Activated naive CD4-positive, alpha-beta T cell treated with anti-CD3 and anti-CD28 coated beads for 36 hours (primary cell): ENCODE results near the gene INVS. TPM values are rescaled to one million over a fixed set of nuclear protein-coding genes. Genes with fewer than 3 reads are reported as not detected.
"Not testable (repeated sequence)": the region's sequence is repeated elsewhere in the genome, so short reads cannot be mapped to it uniquely, and the experiment has no call there.

Experiments
- CTCF ChIA-PET: fragments of 350-600 bp; sonication (Branson Sonifier 250); formaldehyde crosslinking; loops from one replicate; lab custom pipeline; 2021; ENCODE audit warnings: antibody characterized with exemption; lab: Charles Lee
- DNase-seq: peaks from one replicate; pipeline ENCODE4 v3.0.0-alpha.2; 2020
- H3K27ac Mint-ChIP-seq: one replicate; pipeline ENCODE4 v1.8.0; 2021; ENCODE audit warnings: mild to moderate bottlenecking, mixed read lengths
- H3K27me3 Mint-ChIP-seq: one replicate; pipeline ENCODE4 v1.8.0; 2021; ENCODE audit warnings: low read depth, mixed read lengths
- H3K36me3 Mint-ChIP-seq: one replicate; pipeline ENCODE4 v1.8.0; 2021; ENCODE audit warnings: low read depth, mixed read lengths
- H3K4me1 Mint-ChIP-seq: one replicate; pipeline ENCODE4 v1.8.0; 2021; ENCODE audit warnings: low read depth, mixed read lengths
- H3K4me3 Mint-ChIP-seq: one replicate; pipeline ENCODE4 v1.8.0; 2021; ENCODE audit warnings: mild to moderate bottlenecking, moderate library complexity, mixed read lengths
- H3K9me3 Mint-ChIP-seq: one replicate; pipeline ENCODE4 v1.8.0; 2021; ENCODE audit warnings: mixed read lengths
- intact Hi-C: fragments of 100-400 bp; cut with micrococcal nuclease; formaldehyde crosslinking; loops from one replicate; pipeline ENCODE4 v1.15.1; 2023
- total RNA-seq, 2 experiments: library from RNA; stranded (reverse); gene quantifications; one replicate each; pipeline ENCODE4 v1.2.3, GENCODE V29; 2021

INVS gene
- total RNA-seq, 2 experiments from 2014 or later, result 5.7 to 7.3 TPM

GRCh38 chr9:100067990-100068389, 31.1 kb upstream of the INVS start:
- peaks cover 19% of the 10 kb centered on the region for H3K4me1 Mint-ChIP-seq
- H3K36me3 Mint-ChIP-seq, H3K27ac Mint-ChIP-seq, H3K4me3 Mint-ChIP-seq, CTCF ChIA-PET, H3K9me3 Mint-ChIP-seq, intact Hi-C loops, DNase-seq, H3K27me3 Mint-ChIP-seq: not testable (repeated sequence)

- DNase-seq, H3K4me3 Mint-ChIP-seq, CTCF ChIA-PET, H3K9me3 Mint-ChIP-seq, H3K36me3 Mint-ChIP-seq, H3K27me3 Mint-ChIP-seq, intact Hi-C loops, H3K27ac Mint-ChIP-seq: not testable (repeated sequence)
- H3K4me1 Mint-ChIP-seq, result peaks cover 26% of the 10 kb centered on the region
Observed at GRCh38 chr9:100069068-100069467, 30.0 kb upstream of the INVS start.

- no peak for DNase-seq
- Mint-ChIP-seq H3K4me1 (peaks cover 26% of the 10 kb centered on the region), H3K36me3 (peaks cover 6% of the 10 kb centered on the region), H3K4me3 (no peak overlapping the region), H3K27ac (no peak overlapping the region), H3K9me3 (no peaks in the 10 kb centered on the region), H3K27me3 (no peaks in the 10 kb centered on the region)
- intact Hi-C loops, result no loop called here
- CTCF ChIA-PET, result interaction anchor here (0.6 kb wide), 1 partner anchor 79 kb away, joined by 4 read pairs; no protein-coding TSS in a partner anchor
Observed at GRCh38 chr9:100070104-100071041, 28.7 kb upstream of the INVS start.

- DNase-seq, result no peak
- Mint-ChIP-seq H3K4me3 (no peak overlapping the region), H3K9me3 (no peaks in the 10 kb centered on the region), H3K27me3 (no peaks in the 10 kb centered on the region), H3K27ac (no peak overlapping the region), H3K36me3 (peaks cover 6% of the 10 kb centered on the region), H3K4me1 (peaks cover 25% of the 10 kb centered on the region)
- CTCF ChIA-PET, result no interaction called here
- intact Hi-C loops, result no loop called here
Observed at GRCh38 chr9:100071271-100071670, 27.8 kb upstream of the INVS start.

DNA sequence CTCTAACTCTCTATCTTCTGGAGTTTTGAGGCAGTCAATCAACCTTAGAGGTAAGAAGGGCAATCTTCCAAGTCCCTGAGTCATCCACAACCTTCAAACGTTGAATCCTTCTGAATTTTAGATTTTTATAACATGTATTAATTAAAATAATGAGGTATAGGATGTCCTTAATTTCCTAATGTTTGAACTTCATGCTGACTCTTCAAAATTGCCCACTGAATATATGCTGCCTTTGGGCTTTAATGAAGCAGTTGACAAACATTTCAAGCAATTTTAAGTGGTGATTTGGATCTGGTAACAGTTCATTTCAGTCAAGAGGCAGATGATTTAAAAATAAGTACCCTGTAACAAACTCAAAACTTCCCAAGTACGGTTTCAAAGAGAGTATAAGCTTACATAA, 26.2 kb upstream of the INVS start:
- intact Hi-C loops, result no loop called here
- H3K27me3 Mint-ChIP-seq, result no peaks in the 10 kb centered on the region
- H3K9me3 Mint-ChIP-seq, result no peaks in the 10 kb centered on the region
- peaks cover 8% of the 10 kb centered on the region for H3K36me3 Mint-ChIP-seq
- peaks cover 23% of the 10 kb centered on the region for H3K4me1 Mint-ChIP-seq
- CTCF ChIA-PET, result no interaction called here
- no peak for DNase-seq
- no peak overlapping the region for H3K4me3 Mint-ChIP-seq
- no peak overlapping the region for H3K27ac Mint-ChIP-seq

GRCh38 chr9:100074093-100074492, 24.9 kb upstream of the INVS start:
- H3K9me3 Mint-ChIP-seq, result no peaks in the 10 kb centered on the region
- H3K4me1 Mint-ChIP-seq, result peaks cover 24% of the 10 kb centered on the region
- intact Hi-C loops, result no loop called here
- H3K27ac Mint-ChIP-seq, result no peak overlapping the region
- H3K27me3 Mint-ChIP-seq, result no peaks in the 10 kb centered on the region
- no peak for DNase-seq
- no peak overlapping the region for H3K4me3 Mint-ChIP-seq
- peaks cover 11% of the 10 kb centered on the region for H3K36me3 Mint-ChIP-seq
- CTCF ChIA-PET, result no interaction called here

- CTCF ChIA-PET, result no interaction called here
- Mint-ChIP-seq H3K9me3 (no peaks in the 10 kb centered on the region), H3K4me3 (no peak overlapping the region), H3K27me3 (no peaks in the 10 kb centered on the region), H3K4me1 (peaks cover 25% of the 10 kb centered on the region), H3K27ac (no peak overlapping the region), H3K36me3 (peaks cover 11% of the 10 kb centered on the region)
- no peak for DNase-seq
- intact Hi-C loops, result no loop called here
Observed at GRCh38 chr9:100074989-100075388, 24.1 kb upstream of the INVS start.

- intact Hi-C loops, result not testable (repeated sequence)
- peaks cover 25% of the 10 kb centered on the region for H3K4me1 Mint-ChIP-seq
Observed at GRCh38 chr9:100076256-100076655, 22.8 kb upstream of the INVS start.

GRCh38 chr9:100082782-100083181, 16.3 kb upstream of the INVS start:
- H3K36me3 Mint-ChIP-seq, result peaks cover 3% of the 10 kb centered on the region
- no peak for DNase-seq
- H3K27me3 Mint-ChIP-seq, result no peaks in the 10 kb centered on the region
- H3K4me1 Mint-ChIP-seq, result peaks cover 62% of the 10 kb centered on the region
- intact Hi-C loops, result loop anchor here (1.0 kb wide), 1 partner anchor 38 kb away; no protein-coding TSS in a partner anchor
- no peaks in the 10 kb centered on the region for H3K9me3 Mint-ChIP-seq
- H3K4me3 Mint-ChIP-seq, result no peak overlapping the region
- CTCF ChIA-PET, result no interaction called here
- H3K27ac Mint-ChIP-seq, result no peak overlapping the region

More at GRCh38 chr9:100076256-100076655, 22.8 kb upstream of the INVS start:
- H3K9me3 Mint-ChIP-seq, H3K27me3 Mint-ChIP-seq, DNase-seq, H3K27ac Mint-ChIP-seq, H3K4me3 Mint-ChIP-seq, CTCF ChIA-PET: not testable (repeated sequence)
- H3K36me3 Mint-ChIP-seq, result peaks cover 11% of the 10 kb centered on the region

DNA sequence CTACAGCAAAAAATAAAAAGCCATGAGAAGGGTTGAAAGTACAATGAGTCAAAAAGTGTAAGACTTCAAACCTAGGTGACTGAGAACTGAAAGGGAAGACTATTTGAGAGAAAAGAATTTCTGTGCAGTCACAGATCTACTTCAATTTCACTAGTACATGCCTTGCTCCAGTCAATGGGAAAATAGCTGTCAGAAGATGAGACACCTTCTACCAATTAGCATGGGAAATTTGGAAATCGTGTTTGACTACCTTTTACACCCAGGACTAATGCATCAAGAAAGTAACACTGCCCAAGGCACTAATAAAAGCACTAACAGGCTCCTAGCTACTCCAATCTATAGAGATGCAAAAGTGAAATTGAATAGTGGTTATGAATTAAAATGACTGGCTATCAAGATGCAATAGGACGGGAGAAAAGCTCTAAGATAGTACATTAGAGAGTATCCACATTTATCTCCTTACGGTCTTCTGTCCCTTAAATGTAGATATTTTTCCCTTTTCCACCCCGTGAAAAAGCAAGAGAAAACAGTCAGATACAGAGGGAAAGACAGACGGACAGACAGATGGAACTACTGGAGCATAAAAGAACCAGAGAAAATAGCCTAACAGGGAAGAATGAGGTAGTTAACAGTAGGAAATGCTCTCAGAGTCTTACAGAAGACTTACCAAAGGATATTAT, 15.5 kb upstream of the INVS start:
- H3K27ac Mint-ChIP-seq, result peak overlapping the region; percentile 27
- H3K9me3 Mint-ChIP-seq, result no peaks in the 10 kb centered on the region
- CTCF ChIA-PET, result interaction anchor here (1.0 kb wide), 1 partner anchor 18 kb away, joined by 3 read pairs; no protein-coding TSS in a partner anchor
- peaks cover 3% of the 10 kb centered on the region for H3K36me3 Mint-ChIP-seq
- no peak overlapping the region for H3K4me3 Mint-ChIP-seq
- no peak for DNase-seq
- intact Hi-C loops, result loop anchor here (1.0 to 2.0 kb wide), 2 partner anchors 37 to 1025 kb away; no protein-coding TSS in a partner anchor
- H3K4me1 Mint-ChIP-seq, result peaks cover 69% of the 10 kb centered on the region
- no peaks in the 10 kb centered on the region for H3K27me3 Mint-ChIP-seq

DNA sequence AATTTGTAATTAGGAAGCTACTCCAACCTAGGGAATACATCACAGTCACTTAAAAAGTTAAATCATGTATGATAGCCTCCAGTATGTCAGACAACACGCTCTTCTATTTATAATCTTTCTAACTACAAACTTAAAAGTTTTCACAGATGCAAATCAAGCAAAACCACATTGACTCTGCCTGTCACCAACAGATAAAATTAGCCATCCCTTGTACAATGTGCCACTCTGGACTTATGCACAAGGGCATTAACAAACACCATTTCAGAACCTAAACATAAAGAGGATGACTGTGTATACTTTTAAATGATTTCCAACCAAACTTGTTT, 15.0 kb upstream of the INVS start:
- no peaks in the 10 kb centered on the region for H3K9me3 Mint-ChIP-seq
- CTCF ChIA-PET, result interaction anchor here (1.0 kb wide), 1 partner anchor 17 kb away, joined by 3 read pairs; no protein-coding TSS in a partner anchor
- H3K4me3 Mint-ChIP-seq, result no peak overlapping the region
- DNase-seq, result no peak
- intact Hi-C loops, result loop anchor here (2.0 kb wide), 1 partner anchor 1025 kb away; no protein-coding TSS in a partner anchor
- peaks cover 72% of the 10 kb centered on the region for H3K4me1 Mint-ChIP-seq
- no peaks in the 10 kb centered on the region for H3K36me3 Mint-ChIP-seq
- no peak overlapping the region for H3K27ac Mint-ChIP-seq
- no peaks in the 10 kb centered on the region for H3K27me3 Mint-ChIP-seq

DNA sequence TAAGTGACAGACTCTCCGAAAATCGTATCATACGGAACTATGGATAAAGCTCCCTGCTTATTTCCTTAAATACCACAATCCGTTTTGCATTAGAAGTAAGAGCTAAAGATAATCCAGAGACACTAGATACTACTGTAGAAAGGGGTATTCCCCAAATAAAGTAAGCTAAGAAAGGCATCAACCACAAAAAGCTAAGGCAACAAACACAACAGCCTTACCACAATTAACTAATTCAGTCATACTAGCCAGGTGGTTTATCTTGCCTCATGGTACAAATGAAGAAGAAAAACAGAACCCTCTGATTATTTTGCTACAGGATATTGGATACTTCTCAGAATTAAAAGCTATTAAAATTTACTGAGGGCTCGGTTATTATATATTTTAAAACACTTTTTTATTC, 14.3 kb upstream of the INVS start:
- H3K27me3 Mint-ChIP-seq, result no peaks in the 10 kb centered on the region
- DNase-seq, result no peak
- H3K27ac Mint-ChIP-seq, result no peak overlapping the region
- H3K9me3 Mint-ChIP-seq, result no peaks in the 10 kb centered on the region
- no peak overlapping the region for H3K4me3 Mint-ChIP-seq
- H3K4me1 Mint-ChIP-seq, result peaks cover 73% of the 10 kb centered on the region
- no peaks in the 10 kb centered on the region for H3K36me3 Mint-ChIP-seq
- CTCF ChIA-PET, result no interaction called here
- intact Hi-C loops, result loop anchor here (2.0 kb wide), 1 partner anchor 1026 kb away; no protein-coding TSS in a partner anchor
